HTR-8/SVneo (cell line): ENCODE data around the gene SPARC.
"Not testable (repeated sequence)": the region's sequence is repeated elsewhere in the genome, so short reads cannot be mapped to it uniquely, and the experiment has no call there.

Experiments
- DNase-seq: peaks from one replicate; pipeline ENCODE4 v3.0.0; 2011; ENCODE audit warnings: low spot score, mixed read lengths; ENCODE audit not compliant: insufficient read length
- FAIRE-seq: peaks from 2 replicates; lab custom pipeline; 2011; peaks lifted over from hg19 to GRCh38; lab: Jason Lieb, UNC

SPARC gene, protein sequence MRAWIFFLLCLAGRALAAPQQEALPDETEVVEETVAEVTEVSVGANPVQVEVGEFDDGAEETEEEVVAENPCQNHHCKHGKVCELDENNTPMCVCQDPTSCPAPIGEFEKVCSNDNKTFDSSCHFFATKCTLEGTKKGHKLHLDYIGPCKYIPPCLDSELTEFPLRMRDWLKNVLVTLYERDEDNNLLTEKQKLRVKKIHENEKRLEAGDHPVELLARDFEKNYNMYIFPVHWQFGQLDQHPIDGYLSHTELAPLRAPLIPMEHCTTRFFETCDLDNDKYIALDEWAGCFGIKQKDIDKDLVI

DNA sequence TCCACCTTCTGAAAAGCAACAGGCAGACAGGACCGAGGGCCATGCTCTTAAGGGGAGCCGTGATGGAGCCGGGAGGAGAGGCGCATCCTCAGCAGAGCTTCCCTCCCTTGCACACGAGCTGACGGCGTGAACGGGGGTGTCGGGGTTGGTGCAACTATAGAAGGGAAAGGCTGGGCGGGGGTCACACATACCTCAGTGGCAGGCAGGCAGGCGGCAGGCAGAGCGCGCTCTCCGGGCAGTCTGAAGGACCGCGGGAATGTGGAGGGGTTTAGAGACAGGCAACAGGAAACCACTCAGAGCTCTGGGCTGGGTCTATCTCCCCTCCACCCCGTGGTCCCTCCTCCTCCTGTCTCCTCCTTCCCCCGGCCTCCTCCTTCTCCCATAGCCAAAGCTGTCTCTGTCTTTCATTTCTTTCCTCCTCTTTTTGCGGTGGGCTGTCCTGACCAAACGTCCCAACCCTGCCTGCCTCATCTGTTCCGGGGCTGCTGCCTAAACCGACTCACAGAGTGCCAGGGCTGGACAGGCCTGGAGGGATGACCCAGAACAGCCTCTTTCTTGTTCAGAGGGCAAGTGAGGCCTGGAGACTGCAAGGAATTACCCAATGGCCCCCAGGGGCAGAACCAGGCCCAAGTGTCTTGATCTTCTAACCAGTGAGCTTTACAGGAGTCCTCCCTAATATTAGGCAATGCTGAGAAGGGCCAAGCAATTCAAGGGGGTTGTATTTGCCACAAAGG lies at the start of gene SPARC:
TSS of gene SPARC (minus strand) at position 242 of the 734 bp plus-strand sequence. CDS start 10,727 bp downstream, outside the sequence.
- FAIRE-seq (peak; percentile 78), DNase-seq (peak; percentile 85)

DNA sequence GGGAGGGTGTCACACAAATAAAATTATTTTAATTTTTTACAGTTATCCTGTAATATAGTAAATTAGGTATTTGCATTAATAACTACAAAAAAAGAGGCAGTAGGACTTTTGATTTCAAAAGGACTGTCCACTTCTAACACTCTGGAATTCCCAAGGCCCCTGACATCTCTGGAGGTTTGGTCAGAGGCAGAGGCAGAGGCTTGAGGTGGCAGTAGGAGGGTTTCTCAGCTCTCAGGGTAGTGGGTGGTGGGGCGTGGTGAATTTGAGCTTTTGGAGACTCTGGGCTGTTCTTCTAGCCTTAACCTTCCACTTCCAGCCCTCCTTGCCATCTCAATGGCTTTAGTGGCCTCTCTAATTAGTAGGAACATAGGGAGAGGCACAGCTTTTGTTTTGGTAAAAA lies 48.9 kb upstream of the SPARC start:
- FAIRE-seq (no peak), DNase-seq (no peak)

DNA sequence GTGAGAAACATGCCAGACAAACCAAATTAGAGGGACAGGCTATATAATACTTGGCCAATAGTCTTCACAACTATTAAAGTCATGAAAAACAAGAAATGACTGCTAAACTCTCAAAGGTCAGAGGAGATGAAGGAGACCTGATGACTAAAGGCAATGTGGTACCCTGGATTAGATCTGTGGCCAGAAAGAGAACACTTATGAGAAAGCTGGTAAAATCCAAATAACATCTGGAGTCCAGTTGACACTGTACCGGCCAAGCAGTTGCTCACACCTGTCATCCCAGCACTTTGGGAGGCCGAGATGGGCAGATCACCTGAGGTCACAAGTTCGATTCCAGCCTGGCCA lies 47.3 kb upstream of the SPARC start:
- no peak for DNase-seq
- no peak for FAIRE-seq

DNA sequence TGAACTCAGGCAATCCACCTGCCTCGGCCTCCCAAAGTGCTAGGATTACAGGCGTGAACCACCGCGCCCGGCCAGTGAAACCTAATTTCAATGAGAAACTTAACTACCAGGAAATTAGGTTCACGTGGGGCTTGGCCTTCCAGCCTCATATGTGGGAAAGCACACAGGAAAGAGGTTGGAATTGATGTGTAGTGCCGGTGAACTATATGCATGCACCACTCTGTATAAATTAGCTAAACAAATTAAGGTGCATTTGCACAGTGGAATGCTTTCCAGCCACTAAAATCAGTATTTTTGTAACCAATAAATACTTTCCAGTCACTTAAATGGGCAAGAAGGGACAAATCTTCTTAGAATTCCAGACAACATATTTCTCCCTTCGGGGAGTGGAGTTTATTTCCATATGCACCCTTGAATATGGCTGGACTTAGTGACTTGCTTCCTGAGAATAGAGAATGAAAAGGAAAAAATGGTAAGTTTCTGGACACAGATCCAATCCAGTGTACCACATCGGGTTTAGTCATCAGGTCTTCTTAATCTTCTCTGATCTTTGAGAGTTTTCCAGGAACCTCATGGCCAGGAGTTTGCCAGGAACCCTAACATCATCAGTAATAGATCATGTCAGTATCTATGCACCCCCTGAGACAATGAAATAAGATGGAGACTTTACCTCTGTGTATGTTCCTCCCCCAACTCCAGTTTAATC lies 46.8 kb upstream of the SPARC start:
- FAIRE-seq (no peak), DNase-seq (no peak)

DNA sequence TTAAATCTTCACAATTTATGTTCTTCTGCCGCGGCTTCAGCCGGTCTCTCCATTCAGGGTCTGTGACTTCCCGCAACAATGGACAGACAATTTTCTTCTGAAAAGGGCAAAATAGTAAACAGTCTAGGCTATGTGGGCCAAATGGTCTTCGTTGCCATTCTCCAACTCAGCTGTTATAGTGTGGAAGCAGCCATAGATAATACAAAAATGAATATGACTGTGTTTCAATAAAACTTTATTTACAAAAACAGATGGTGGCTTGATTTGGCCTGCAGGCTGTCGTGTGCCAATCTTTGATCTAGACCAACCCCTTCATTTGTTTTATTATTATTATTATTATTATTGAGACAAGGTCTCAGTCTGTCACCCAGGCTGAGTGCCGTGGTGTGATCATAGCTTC lies 43.7 kb upstream of the SPARC start:
- FAIRE-seq (no peak), DNase-seq (no peak)

DNA sequence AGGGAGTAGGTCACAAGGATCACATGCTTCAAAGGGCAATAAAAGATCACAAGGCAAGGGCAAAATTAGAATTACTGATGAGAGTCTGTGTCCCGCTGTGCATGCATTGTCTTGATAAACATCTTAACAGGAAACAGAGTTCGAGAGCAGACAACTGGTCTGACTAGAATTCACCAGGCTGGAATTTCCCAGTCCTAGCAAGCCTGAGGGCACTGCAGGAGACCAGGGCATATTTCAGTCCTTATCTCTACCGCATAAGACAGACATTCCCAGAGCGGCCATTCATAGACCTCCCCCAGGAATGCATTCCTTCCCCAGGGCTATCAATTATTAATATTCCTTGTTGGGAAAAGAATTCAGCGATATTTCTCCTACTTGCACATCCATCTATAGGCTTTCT lies 42.9 kb upstream of the SPARC start:
- not testable (repeated sequence) for FAIRE-seq, DNase-seq

DNA sequence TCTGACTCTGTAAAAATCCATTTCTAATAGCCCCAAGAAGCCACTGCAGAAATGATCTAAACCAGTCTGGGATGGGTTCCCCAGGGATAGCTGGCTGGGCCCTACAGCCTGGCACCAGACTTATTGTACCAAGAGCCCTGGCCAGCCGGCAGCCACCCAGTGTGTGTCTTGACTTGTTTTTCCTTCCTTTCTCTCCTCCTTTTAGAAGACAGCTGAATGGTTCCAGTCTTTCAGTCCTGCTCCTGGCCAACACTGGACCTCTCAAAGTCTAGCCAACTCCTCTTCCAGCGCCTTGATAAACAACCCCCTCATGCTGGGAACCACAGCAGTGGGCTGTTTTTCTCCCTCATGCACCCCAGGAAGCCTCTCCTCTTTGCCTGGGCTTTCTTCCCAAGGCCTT lies 37.6 kb upstream of the SPARC start:
- FAIRE-seq (no peak), DNase-seq (no peak)

DNA sequence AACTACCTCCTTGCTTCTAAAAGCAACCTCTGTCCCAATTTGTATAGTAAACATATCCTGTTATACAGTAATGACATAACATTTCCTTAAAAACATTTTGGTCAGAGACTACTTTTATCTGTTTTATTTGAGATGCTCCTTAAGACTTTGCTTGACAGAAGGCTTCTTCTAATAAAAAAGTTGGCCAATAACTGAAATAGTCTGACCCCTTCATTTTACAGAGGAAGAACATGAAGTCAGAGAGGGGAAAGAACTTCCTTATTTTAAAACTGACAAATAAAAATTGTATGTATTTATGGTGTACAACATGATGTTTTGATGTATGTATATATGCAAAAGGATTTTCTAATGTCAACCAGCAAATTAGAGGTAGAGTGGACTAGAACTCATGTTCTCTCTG lies 35.8 kb upstream of the SPARC start:
- DNase-seq (no peak), FAIRE-seq (no peak)

DNA sequence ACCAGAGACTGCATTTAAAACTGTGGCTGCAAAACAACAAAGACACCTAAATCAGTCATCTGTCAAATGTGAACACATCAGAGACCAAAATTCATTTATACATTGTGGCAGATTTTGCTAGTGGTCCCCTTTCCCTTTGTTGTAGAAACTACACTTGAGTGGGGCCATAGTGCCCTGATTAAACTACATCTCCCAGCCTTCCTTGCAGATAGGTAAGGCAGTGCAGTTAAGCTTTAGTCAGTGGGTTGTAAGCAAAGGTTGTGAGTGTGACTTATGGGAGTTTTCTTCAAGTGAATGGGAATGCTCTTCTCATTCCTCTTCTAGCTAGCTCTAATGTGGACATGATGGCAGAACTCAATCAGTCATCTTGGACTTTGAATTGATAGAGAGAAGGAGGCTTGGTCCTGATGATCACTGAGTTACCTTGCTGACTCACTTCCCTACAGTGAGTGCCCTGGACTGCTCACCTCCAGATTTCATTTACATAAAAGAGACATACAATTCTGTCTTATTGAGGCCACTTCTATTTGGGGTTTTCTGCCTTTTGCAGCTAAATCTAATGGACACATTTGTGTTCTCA lies 35.2 kb upstream of the SPARC start:
- FAIRE-seq (peak; percentile 52), DNase-seq (no peak)

DNA sequence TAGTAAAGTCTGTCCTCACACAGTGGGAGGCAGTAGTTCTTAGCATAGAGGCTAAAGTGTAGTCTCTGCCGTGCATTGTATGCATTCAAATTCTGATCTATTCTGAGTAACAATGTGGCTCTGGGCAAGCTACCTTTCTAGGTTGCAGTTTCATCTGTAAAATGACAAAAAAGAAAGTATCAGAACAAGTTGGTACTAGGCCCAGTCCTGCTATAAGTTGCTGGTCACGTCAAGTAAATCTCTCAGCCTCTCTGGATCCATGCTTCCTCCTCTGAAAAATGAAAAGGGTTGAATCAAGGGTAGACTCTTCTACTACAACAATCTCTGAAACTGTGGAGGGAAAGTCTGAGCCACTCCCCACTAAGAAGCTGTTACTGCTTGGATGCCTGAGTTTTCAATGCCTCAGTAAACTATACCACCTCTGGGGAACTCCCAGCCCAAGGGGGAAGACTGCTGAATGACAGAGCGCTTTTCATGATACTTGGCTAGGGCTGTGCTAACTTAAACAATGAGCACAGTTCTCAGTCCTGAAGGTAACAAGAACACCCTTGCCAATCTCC lies 34.5 kb upstream of the SPARC start:
- FAIRE-seq (no peak), DNase-seq (no peak)

DNA sequence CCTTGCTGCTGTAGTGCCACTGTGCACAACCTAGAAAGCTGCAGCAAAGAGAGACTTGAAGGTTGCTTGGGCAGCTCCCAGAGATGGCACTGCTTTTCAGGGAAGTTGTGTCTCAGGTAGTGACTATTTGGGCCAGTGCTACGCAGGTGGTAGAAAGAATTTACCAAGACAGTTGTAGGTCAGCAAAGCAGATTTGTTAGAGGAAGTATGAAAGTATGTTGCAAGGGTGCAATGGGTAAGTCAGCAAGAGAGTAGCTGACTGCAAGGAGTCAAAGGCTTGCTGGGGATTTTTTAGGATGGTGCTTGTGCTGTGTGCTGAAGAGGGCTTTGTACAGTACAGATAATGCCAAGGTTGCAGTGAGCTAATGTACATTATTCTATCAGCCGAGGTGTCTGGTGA lies 33.5 kb upstream of the SPARC start:
- FAIRE-seq: peak; percentile 49
- DNase-seq: no peak

DNA sequence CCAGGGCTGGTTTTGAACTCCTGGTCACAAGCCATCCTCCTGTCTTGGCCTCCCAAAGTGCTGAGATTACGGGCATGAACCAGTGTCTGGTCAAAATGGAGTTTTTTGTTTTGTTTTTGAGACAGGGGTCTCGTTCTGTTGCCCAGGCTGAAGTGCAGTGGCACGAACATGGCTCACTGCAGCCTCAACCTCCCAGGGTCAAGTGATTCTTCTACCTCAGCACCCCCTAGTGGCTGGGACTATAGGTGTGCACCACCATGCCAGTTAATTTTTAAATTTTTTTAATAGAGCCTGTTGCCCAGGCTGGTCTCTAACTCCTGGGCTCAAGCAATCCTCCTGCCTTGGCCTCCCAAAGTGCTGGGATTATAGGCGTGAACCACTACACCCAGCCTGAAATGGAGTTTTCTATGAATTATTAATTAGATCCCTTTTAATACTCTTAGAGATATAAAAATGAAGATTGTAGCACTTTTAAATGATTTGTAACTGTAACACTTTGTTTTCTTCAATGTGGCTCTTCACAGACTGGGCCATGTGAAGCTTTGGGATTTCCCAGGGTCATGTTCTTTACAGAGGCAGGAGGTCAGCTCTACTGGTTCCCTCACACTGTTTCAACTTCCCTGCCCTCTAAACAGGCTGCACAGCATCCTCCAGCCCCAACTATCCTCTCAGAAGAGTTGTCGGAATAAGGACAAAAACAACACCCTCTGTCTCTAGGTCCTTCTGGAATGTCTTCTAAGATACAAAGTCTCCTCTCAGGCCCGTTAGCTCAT lies 32.7 kb upstream of the SPARC start:
- DNase-seq: no peak
- peak; percentile 42 for FAIRE-seq

DNA sequence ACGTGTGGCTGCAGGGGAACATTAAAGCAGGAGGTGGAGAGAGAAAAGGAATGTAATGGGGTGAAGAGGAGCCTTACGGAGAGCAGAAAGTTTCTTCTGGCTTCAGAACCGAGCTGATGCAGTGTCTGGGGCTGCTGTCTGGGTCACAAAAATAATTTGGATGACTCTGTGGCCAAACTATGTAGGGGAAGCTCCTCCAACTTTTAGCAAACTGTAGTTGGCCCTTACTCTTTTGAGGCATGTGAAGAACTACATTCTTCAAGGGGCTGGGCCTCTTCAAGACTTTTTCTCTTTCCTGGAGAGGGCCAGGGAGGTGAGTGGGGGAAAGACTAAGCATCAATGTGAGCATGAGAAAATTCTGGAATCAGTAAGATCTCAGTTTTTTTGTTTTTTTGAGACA lies 31.9 kb upstream of the SPARC start:
- DNase-seq: no peak
- no peak for FAIRE-seq

DNA sequence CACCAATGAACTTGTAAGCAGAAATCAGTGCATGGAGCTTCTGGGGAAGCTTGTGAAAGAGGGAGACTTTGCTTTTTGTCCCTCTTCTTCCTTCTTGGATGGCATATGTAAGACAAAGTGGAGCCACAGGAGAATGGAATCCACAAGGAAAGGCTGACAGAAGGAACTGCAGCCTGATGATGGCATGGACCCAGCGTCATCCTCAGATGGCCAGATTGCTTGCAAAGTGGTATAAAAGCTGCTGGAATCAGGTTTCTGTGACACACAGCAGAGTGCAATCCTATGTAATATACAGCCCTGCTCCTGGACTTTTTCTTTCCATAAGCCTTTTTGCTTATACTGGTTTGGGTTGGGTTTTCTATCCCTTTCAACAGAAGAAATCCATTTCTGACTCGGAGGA lies 31.4 kb upstream of the SPARC start:
- FAIRE-seq (no peak), DNase-seq (no peak)

DNA sequence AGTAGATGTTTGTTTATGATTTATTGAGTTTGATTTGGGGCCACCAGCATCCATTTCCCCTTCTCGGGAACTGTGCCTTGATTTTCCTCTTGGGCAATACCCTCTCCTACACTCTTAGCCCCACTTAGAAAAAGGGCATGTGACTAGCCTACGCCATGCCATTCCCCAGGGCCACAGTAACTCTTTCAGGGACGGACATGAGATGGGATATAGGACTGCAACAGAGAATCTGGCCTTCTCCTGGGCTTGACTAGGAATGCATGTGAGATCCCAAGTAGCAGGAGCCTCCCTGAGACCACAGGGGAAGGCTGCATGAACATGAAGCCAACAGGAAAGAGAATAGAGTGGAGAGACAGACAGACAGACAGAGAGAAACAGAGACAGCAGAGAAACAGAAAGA lies 30.7 kb upstream of the SPARC start:
- DNase-seq: no peak
- peak; percentile 4 for FAIRE-seq

DNA sequence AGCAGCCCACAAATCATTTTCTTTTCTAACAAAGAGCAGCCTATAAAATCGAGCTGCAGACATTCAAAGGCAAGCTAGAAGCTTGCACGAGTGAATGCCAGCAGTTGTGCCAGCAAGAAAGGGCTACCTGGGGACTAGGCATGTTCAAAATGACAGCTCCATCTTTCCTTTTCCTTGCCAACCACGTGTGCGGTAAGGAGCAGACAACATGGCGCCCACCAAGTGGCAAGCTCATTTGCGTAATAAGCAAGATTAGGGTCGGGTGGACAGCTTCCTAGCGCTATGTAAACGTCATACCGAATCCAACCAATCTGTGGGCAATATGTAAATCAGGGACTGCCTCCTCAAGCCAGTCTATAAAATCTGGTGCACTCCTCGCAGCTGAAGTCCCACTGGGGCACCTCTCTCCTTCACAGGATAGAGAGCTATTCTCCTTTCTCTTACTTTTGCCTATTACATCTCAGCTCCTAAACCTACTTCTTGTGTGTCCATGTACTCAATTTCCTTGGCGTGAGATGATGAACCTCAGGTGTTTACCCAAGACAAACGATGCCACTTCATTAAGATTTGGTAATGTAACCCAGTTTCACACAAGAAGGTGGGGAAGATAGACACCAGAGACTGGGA lies 22.5 kb upstream of the SPARC start:
- DNase-seq (no peak), FAIRE-seq (no peak)

DNA sequence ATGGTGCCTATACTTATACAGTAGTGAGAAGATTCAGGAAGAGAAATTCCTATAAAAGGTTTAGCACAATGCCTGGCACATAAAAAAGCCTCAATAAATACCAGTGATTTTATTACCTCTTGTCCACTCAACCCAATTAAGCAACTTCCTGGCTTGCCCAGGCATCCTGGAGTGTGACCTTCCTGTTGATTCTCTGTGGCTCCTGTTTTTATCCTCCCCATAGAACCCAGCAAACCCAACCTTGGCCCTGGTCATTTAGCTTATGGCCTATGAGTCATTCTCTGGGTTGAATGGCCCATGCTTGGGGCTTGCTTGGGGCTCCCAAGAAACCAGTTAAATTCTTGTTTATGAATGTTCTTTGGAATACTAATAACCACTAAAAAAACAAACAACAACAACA lies 21.4 kb upstream of the SPARC start:
- FAIRE-seq: no peak
- no peak for DNase-seq

DNA sequence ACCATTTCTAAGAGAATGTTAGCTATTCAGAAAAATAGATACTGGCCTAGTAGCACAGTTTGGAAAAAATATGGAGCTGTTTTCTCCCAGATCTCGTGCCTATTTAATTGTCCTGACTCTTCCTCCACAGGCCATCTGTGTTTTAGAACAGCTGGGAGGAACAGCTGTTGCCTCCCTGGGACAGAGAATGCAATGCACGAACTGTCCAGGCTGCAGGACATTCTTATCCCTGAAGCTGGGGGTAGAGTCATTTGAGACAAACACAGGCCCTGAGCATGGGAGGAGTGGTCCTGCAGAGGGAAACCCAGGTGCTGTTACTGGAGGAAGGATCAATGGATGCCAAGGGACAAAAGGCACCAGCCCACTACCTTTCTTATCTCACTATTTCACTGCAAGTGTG lies 20.9 kb upstream of the SPARC start:
- FAIRE-seq (no peak), DNase-seq (no peak)

DNA sequence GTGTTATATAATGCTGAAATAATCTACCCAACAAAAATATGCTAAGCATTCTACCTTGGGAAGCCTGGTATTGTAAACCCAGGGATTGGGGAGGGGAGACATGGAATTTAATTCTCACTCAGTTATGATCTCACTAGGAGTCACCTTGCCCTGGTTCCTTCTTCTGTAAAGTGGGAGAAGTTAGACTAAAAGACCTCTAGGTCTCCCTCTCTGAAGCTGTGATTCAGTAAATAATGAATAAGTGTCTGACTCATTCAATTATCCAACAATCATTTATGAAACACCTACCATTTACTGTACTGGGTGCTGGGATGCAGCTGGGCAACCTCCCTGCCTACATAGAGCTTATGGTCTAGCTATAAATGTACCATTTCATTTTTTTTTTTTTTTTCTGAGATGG lies 20.2 kb upstream of the SPARC start:
- DNase-seq (no peak), FAIRE-seq (no peak)

DNA sequence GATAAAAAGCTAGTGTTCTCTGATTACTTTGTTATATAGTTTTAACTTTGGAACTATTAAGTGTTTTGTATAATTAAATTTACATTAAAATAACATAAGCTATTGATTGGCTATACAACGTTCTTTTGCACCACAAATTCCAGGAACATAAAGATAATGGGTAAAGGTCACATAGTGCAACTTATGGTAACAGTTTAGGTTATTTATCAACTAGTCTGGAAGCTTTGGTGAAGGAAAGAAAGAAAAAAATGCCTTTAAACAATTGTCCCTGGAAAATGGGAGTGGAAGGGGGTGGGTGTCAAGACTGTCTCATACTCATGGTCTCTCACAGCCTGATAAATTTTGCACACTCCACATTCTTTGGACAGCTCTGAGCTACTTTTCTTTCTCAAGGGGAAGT lies 17.1 kb upstream of the SPARC start:
- no peak for DNase-seq
- FAIRE-seq: no peak
